GM19193 (cell line): Measurements from ENCODE around the gene MCRIP1.

ENCODE experiments used
- POLR2A ChIP-seq: IDR thresholded peaks from 4 replicates; pipeline ENCODE4 v1.6.1; 2011; ENCODE audit not compliant: insufficient read depth, insufficient read length; ENCODE audit errors: extremely low read depth

Gene MCRIP1

DNA sequence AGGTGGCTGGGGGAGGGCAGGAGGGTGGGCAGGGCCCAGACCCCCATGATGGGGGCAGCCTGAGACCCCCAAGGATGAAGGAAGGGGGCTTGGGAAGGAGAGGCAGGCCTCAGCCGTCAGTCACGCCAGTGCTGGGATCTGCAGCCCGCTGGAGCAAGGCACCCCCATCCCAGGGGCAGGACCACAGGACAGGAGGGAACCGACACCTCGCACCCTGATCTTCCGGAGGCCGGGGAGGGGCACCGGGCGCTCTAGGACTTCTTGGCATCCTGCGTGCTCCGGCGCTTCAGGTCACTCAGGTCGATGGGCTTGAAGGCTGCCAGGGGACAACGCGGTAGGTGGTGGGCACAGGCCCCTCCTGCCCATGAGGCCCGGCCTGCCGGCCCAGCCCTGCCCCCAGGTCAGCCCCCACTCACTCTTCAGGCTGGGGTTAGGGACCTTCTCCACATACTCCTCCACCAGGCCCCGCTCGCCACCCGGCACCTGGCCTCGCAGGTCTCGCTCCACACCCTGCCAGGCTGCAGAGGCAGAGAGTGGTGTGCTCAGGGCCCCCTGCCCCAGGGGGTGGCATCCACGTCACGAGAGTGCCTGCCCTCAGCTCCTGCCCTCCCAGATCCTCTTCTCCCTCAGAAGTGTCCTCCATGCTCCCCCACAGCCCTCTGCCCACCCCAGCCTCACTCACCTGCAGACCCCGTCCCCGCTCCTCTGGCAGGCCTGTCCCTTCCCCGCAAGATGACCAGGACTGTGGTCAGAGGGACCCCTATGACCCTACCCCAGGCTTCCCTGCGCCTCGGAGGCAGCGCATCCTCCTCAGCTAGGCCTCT is 9.9 kb downstream of the MCRIP1 start:
- no peak for TF ChIP-seq POLR2A

DNA sequence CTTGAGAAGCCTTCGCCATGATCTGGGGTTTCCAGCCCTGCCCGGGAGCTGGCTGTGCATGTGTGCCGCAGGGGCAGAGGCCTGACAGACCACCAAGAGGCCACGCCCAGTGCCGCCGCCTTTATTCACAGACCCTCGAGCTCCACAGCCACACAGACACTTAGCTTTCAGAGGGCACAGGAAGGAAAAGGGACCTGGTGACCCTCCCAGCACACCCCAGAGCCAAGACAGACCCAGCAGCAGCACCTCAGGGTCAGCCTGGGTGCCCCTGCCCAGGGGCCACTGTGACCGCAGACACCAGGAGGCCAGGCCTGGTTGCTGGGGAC is 10.8 kb downstream of the MCRIP1 start:
- TF ChIP-seq POLR2A = no peak

- no peak for TF ChIP-seq POLR2A
These were observed 11.3 kb downstream of the MCRIP1 start for GRCh38 chr17:81821603-81822311.

DNA sequence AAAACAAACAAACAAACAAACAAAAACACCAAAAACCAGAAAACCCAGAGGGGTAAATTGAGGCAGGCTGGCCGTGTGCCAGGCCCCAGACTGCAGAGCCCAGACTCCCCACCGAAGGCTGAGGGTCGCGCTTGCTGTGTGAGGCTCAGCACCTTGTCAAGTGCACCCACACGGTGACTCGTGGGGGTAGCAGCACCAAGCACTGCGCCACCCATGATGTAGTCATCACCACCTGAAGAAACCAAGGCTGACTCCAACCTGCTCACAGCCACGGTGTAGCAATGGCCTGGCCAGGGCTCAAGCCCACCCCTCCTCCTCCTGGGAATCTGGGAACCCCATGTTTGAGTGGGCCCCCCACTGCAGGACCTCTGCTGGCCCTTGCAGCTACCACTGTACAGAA is 11.9 kb downstream of the MCRIP1 start:
- no peak for TF ChIP-seq POLR2A

- no peak for TF ChIP-seq POLR2A
These were observed 13.4 kb downstream of the MCRIP1 start for GRCh38 chr17:81819708-81820107.

DNA sequence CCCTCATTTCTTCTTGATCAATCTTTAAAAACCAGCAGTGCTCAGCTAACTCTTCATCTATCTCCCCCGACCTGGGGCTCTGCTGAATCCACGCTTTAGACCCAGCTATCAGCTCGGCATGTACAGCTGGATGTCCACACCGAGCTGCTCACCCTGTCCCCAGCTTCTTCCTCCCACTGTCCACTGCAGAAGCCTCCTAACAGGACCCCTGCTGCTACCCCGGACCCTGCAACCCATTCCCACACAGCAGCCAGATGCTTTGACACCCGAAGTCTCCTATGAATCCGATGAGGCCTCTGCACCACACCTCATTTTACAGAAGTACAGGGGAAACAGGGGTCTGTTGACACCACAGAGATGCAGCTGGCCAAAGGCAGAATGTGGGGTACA is 15.3 kb downstream of the MCRIP1 start:
- no peak for TF ChIP-seq POLR2A

DNA sequence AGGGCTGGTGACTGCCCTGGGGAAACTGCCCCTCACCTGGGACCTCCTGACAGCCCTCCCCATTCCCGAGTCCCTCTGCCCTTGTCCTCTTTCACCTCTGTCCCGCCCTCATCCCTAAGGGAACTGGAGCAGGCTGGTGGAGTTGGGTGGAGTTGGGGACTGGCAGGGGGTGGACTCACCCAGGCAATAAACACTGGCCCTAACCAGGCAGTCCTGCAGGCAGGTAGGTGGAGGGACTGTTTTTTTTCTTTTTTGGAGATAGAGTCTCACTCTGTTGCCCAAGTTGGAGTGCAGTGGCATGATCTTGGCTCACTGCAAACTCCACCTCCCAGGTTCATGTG is 17.5 kb downstream of the MCRIP1 start:
- TF ChIP-seq POLR2A = no peak

GRCh38 chr17:81814748-81815645 is 18.1 kb downstream of the MCRIP1 start:
- TF ChIP-seq POLR2A = no peak

- TF ChIP-seq POLR2A = no peak
These were observed 19.0 kb downstream of the MCRIP1 start for GRCh38 chr17:81813861-81814683.

DNA sequence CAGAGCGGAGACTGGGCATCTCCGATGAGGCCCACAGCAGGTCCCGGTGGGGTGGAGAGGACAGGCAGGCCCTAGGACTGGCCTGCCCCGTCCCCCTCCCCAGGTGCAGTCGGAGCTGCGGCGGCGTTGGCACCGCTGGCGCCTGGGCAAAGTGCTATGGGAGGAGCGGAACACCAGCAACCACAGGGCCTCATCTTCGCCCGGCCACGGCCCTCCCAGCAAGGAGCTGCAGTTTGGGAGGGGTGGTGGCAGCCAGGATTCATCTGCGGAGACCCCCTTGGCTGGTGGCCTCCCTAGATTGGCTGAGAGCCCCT is 19.8 kb downstream of the MCRIP1 start:
- no peak for TF ChIP-seq POLR2A

DNA sequence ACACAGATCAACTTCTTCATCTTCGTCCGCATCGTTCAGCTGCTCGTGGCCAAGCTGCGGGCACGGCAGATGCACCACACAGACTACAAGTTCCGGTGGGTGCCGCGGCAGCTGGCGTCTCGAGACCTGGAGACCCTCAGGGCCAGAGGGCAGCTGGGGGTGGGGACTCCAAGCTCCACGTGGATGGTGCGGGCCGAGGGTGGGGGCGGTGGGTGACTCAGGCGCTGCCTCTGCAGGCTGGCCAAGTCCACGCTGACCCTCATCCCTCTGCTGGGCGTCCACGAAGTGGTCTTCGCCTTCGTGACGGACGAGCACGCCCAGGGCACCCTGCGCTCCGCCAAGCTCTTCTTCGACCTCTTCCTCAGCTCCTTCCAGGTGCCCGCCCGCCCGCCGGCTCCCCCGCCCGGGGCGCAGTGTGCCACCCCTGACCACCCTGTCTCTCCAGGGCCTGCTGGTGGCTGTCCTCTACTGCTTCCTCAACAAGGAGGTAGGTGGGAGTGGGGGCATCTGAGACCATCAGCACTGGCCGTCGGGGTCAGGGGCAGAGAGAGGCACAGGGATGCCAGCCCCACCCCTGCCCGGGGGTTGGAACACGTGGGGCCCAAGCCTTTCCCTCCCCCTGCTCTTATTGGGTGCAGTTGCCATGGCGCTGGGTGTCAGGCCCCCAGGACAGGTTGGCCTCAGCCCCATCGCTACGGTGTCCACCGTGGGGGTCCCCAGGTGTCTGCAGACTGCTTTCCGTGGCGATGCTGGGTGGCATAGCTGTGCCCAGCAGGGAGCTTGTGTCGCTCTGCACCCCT is 20.3 kb downstream of the MCRIP1 start:
- TF ChIP-seq POLR2A = no peak

- no peak for TF ChIP-seq POLR2A
These were observed 21.2 kb downstream of the MCRIP1 start for GRCh38 chr17:81811705-81812570.
